B cell (primary cell): Measurements from ENCODE around the gene KRTAP11-1. TPM values are rescaled to one million over a fixed set of nuclear protein-coding genes. Genes with fewer than 3 reads are reported as not detected.
A peak's percentile ranks its signal among the peaks of the same experiment; 100 is the strongest.

Source experiments
- ATAC-seq: fragments of 200-7000 bp; cut with Tn5 transposase; one replicate; pipeline ENCODE4 v1.10.0; 2021; ENCODE audit warnings: low read depth, mild to moderate bottlenecking, moderate number of reproducible peaks, moderate library complexity
- CTCF ChIA-PET: fragments of 350-600 bp; sonication (Branson Sonifier 250); formaldehyde crosslinking; loops from one replicate; lab custom pipeline; 2021; ENCODE audit warnings: antibody characterized with exemption, inconsistent platforms; lab: Charles Lee
- POLR2A ChIA-PET: fragments of 350-600 bp; sonication (Branson Sonifier 250); formaldehyde crosslinking; loops from one replicate; lab custom pipeline; 2021; ENCODE audit warnings: antibody characterized with exemption; lab: Charles Lee
- DNase-seq: peaks from one replicate; pipeline ENCODE4 v3.0.0; 2013
- H2AFZ ChIP-seq: 2 replicates; pipeline ENCODE4 v1.6.1; 2012; ENCODE audit warnings: mild to moderate bottlenecking, low read depth, low read length; ENCODE audit not compliant: insufficient read depth, poor library complexity, severe bottlenecking
- H3K27ac ChIP-seq, 2 donors: 1 replicate in 1 of 2; 2 replicates in 1 of 2; pipeline ENCODE4 v1.5.1; 2012 to 2013; ENCODE audit warnings: low read length in 2 of 2, mild to moderate bottlenecking in 2 of 2, moderate library complexity in 1 of 2
- H3K27me3 ChIP-seq, 4 experiments: fragments of 200-600 bp in 1 of 4; sonication (generic) in 1 of 4; replicated peaks in 1 of 4; 1 replicate in 2 of 4; 2 replicates in 2 of 4; pipeline versions ENCODE4 v1.6.1 to v1.7.0; 2013 to 2016; ENCODE audit warnings: low read length in 3 of 4, mild to moderate bottlenecking in 2 of 4, mixed read lengths in 1 of 4, moderate library complexity in 1 of 4; ENCODE audit not compliant: insufficient read depth in 4 of 4, control insufficient read depth in 3 of 4; ENCODE audit errors: control extremely low read depth in 1 of 4
- H3K36me3 ChIP-seq, 2 experiments: replicated peaks in 1 of 2; 1 replicate in 1 of 2; 2 replicates in 1 of 2; pipeline versions ENCODE4 v1.6.1 to v1.7.1; 2013; ENCODE audit warnings: low read length in 1 of 2; ENCODE audit not compliant: insufficient read depth in 2 of 2, control insufficient read depth in 1 of 2; ENCODE audit errors: control extremely low read depth in 1 of 2, extremely low read depth in 1 of 2
- H3K4me1 ChIP-seq, 2 donors: fragments of 200-600 bp in 1 of 2; sonication (generic) in 1 of 2; 1 replicate in 1 of 2; 2 replicates in 1 of 2; pipeline versions ENCODE4 v1.5.1 to v1.6.1; 2013 to 2017; ENCODE audit warnings: low read length in 2 of 2; ENCODE audit not compliant: control insufficient read depth in 2 of 2, insufficient read depth in 2 of 2
- H3K4me2 ChIP-seq: replicated peaks from 2 replicates; pipeline ENCODE3; 2012; ENCODE audit warnings: mild to moderate bottlenecking, low read depth, low read length; ENCODE audit not compliant: poor library complexity, severe bottlenecking
- H3K4me3 ChIP-seq, 5 experiments: fragments of 200-600 bp in 1 of 5; sonication (generic) in 1 of 5; 1 replicate in 3 of 5; 2 replicates in 2 of 5; pipeline versions ENCODE4 v1.5.1 to v1.7.0; 2011 to 2016; ENCODE audit warnings: low read length in 4 of 5, mild to moderate bottlenecking in 4 of 5, low read depth in 2 of 5, control low read depth in 1 of 5, moderate library complexity in 1 of 5; ENCODE audit not compliant: insufficient read depth in 1 of 5; ENCODE audit errors: control extremely low read depth in 1 of 5, extremely low read depth in 1 of 5
- H3K79me2 ChIP-seq: fragments of 200-600 bp; sonication (generic); one replicate; pipeline ENCODE4 v1.6.0; 2016; ENCODE audit warnings: low read length; ENCODE audit not compliant: control insufficient read depth, insufficient read depth
- H3K9ac ChIP-seq: fragments of 200-600 bp; sonication (generic); 2 replicates; pipeline ENCODE4 v1.6.1; 2017; ENCODE audit warnings: mild to moderate bottlenecking, low read length, moderate library complexity
- H3K9me3 ChIP-seq, 3 donors: one replicate each; pipeline versions ENCODE4 v1.6.1 to v1.7.1; 2013; ENCODE audit warnings: low read length in 2 of 3; ENCODE audit not compliant: control insufficient read depth in 2 of 3, insufficient read depth in 1 of 3; ENCODE audit errors: control extremely low read depth in 1 of 3
- H4K20me1 ChIP-seq: 2 replicates; pipeline ENCODE4 v1.6.0; 2012; ENCODE audit warnings: mild to moderate bottlenecking, low read length; ENCODE audit not compliant: insufficient read depth, control insufficient read depth, poor library complexity, severe bottlenecking
- H3K27ac Mint-ChIP-seq: one replicate; pipeline ENCODE4 v1.8.0; 2021; ENCODE audit warnings: mixed read lengths
- H3K27me3 Mint-ChIP-seq: one replicate; pipeline ENCODE4 v1.8.0; 2021; ENCODE audit warnings: mixed read lengths
- H3K4me1 Mint-ChIP-seq: one replicate; pipeline ENCODE4 v1.8.0; 2021; ENCODE audit warnings: mixed read lengths
- H3K4me3 Mint-ChIP-seq: one replicate; pipeline ENCODE4 v1.8.0; 2021; ENCODE audit warnings: mixed read lengths
- H3K9me3 Mint-ChIP-seq: one replicate; pipeline ENCODE4 v1.8.0; 2022; ENCODE audit warnings: mixed read lengths; ENCODE audit not compliant: insufficient read depth
- CTCF ChIP-seq: fragments of 200-600 bp; IDR thresholded peaks from one replicate; pipeline ENCODE4 v1.8.0; 2022; ENCODE audit warnings: antibody characterized with exemption, mild to moderate bottlenecking
- EZH2 ChIP-seq: IDR thresholded peaks from 2 replicates; pipeline ENCODE4 v1.6.1; 2012; ENCODE audit warnings: borderline replicate concordance, low read depth, mild to moderate bottlenecking, moderate library complexity, low read length; ENCODE audit not compliant: insufficient read depth, poor library complexity, severe bottlenecking
- WGBS: methylation state at CpG from one replicate; pipeline ENCODE4 v1.1.5; 2013; ENCODE audit warnings: missing lambda C conversion rate; ENCODE audit not compliant: insufficient coverage; 5-methylcytosine and 5-hydroxymethylcytosine counted together
- intact Hi-C: fragments of 100-400 bp; cut with micrococcal nuclease; formaldehyde crosslinking; loops from one replicate; pipeline ENCODE4 v1.10.0; 2022
- polyA plus RNA-seq: library from polyadenylated mRNA; depleted of rRNA; stranded (reverse); fragments of >200 nt; gene quantifications from 2 replicates; pipeline ENCODE4 v1.2.3, GENCODE V29; 2012
- total RNA-seq, 2 donors: library from RNA; stranded (reverse); fragments of 120-200 nt in 1 of 2; gene quantifications; 1 replicate in 1 of 2; 2 replicates in 1 of 2; pipeline versions ENCODE4 v1.2.3 to v1.2.4, GENCODE V29; 2013 to 2022

The KRTAP11-1 gene
- total and polyA plus RNA-seq, 2 donors (not counting 1 experiment from before 2014, with no cell fraction given), result not detected

GRCh38 chr21:30831194-30831765 is 50.1 kb downstream of the KRTAP11-1 start:
- Histone ChIP-seq H3K4me3 (no peak overlapping the region), H3K79me2 (no peaks in the 10 kb centered on the region), H3K9me3 (peaks cover 0 to 5% (median 4%) of the 10 kb centered on the region in 3 donors), H3K27ac (no peak overlapping the region), H3K36me3 (no peaks in the 10 kb centered on the region), H3K4me2 (no peak overlapping the region), H3K4me1 (no peaks in the 10 kb centered on the region), H3K27me3 (no peaks in the 10 kb centered on the region), H2AFZ (no peak overlapping the region), H3K9ac (no peak overlapping the region), H4K20me1 (no peaks in the 10 kb centered on the region)
- Mint-ChIP-seq H3K9me3 (no peaks in the 10 kb centered on the region), H3K4me1 (no peaks in the 10 kb centered on the region), H3K27ac (no peak overlapping the region), H3K4me3 (no peak overlapping the region), H3K27me3 (no peaks in the 10 kb centered on the region)
- no peak for ATAC-seq
- WGBS, result 100% methylated on average over 2 of the region's 6 CpGs
- no peak for DNase-seq
- peak; percentile 63 for TF ChIP-seq CTCF
- no peak for TF ChIP-seq EZH2
- ChIA-PET CTCF (no interaction called here), POLR2A (no interaction called here)
- intact Hi-C loops, result loop anchor here (5.0 kb wide), 1 partner anchor 256 kb away; no protein-coding TSS in a partner anchor

Other genes with a start within 250 kb of the KRTAP11-1 start
- not detected in 2 replicates for gene KRTAP20-2, start 246.4 kb downstream of the KRTAP11-1 start, total RNA-seq
- not detected in 2 replicates for gene KRTAP20-2, start 246.4 kb downstream of the KRTAP11-1 start, polyA plus RNA-seq
- gene KRTAP20-3, start 238.7 kb downstream of the KRTAP11-1 start, total RNA-seq, result not detected in 2 replicates
- gene KRTAP20-3, start 238.7 kb downstream of the KRTAP11-1 start, polyA plus RNA-seq, result not detected in 2 replicates
- not detected in 2 replicates for gene KRTAP21-3, start 162.8 kb downstream of the KRTAP11-1 start, total RNA-seq
- gene KRTAP21-3, start 162.8 kb downstream of the KRTAP11-1 start, polyA plus RNA-seq, result not detected in 2 replicates
- gene KRTAP21-2, start 134.3 kb downstream of the KRTAP11-1 start, total RNA-seq, result not detected in 2 replicates
- not detected in 2 replicates for gene KRTAP21-2, start 134.3 kb downstream of the KRTAP11-1 start, polyA plus RNA-seq
- gene KRTAP21-1, start 126.2 kb downstream of the KRTAP11-1 start, total RNA-seq, result not detected in 2 replicates
- not detected in 2 replicates for gene KRTAP21-1, start 126.2 kb downstream of the KRTAP11-1 start, polyA plus RNA-seq
- not detected in 2 replicates for gene KRTAP8-1, start 68.3 kb downstream of the KRTAP11-1 start, total RNA-seq
- gene KRTAP8-1, start 68.3 kb downstream of the KRTAP11-1 start, polyA plus RNA-seq, result not detected in 2 replicates
- gene KRTAP7-1, start 51.8 kb downstream of the KRTAP11-1 start, total RNA-seq, result not detected in 2 replicates
- gene KRTAP7-1, start 51.8 kb downstream of the KRTAP11-1 start, polyA plus RNA-seq, result not detected in 2 replicates
- gene KRTAP19-8, start 156.9 kb upstream of the KRTAP11-1 start, total RNA-seq, result not detected in 2 replicates
- gene KRTAP19-8, start 156.9 kb upstream of the KRTAP11-1 start, polyA plus RNA-seq, result not detected in 2 replicates